Stimulated activated naive CD8-positive, alpha-beta T cell treated with anti-CD3 and anti-CD28 coated beads, Interleukin-15, Interleukin-2, amounts not matched to agents 100 ng/mL and 50 ng/mL, for 24 hours (primary cell): Measurements from ENCODE around the gene FARP1.
"Not testable (repeated sequence)": the region's sequence is repeated elsewhere in the genome, so short reads cannot be mapped to it uniquely, and the experiment has no call there.

Experiments
- H3K27ac Mint-ChIP-seq: one replicate; pipeline ENCODE4 v1.8.0; 2021; ENCODE audit warnings: mild to moderate bottlenecking, mixed read lengths
- H3K27me3 Mint-ChIP-seq: one replicate; pipeline ENCODE4 v1.8.0; 2021; ENCODE audit warnings: mixed read lengths
- H3K36me3 Mint-ChIP-seq: one replicate; pipeline ENCODE4 v1.8.0; 2021; ENCODE audit warnings: low read depth, mixed read lengths
- H3K4me1 Mint-ChIP-seq: one replicate; pipeline ENCODE4 v1.8.0; 2021; ENCODE audit warnings: low read depth, mixed read lengths
- H3K4me3 Mint-ChIP-seq: one replicate; pipeline ENCODE4 v1.8.0; 2021; ENCODE audit warnings: mild to moderate bottlenecking, mixed read lengths
- H3K9me3 Mint-ChIP-seq: one replicate; pipeline ENCODE4 v1.8.0; 2021; ENCODE audit warnings: mixed read lengths

The FARP1 gene

GRCh38 chr13:98366443-98366842, 223.5 kb downstream of the FARP1 start:
- Mint-ChIP-seq H3K27me3 (peaks cover 4% of the 10 kb centered on the region), H3K4me3 (no peak overlapping the region), H3K4me1 (no peaks in the 10 kb centered on the region), H3K27ac (no peak overlapping the region), H3K9me3 (no peaks in the 10 kb centered on the region), H3K36me3 (no peaks in the 10 kb centered on the region)

- no peaks in the 10 kb centered on the region for H3K9me3 Mint-ChIP-seq
- no peak overlapping the region for H3K27ac Mint-ChIP-seq
- no peak overlapping the region for H3K4me3 Mint-ChIP-seq
- no peaks in the 10 kb centered on the region for H3K4me1 Mint-ChIP-seq
- peaks cover 4% of the 10 kb centered on the region for H3K27me3 Mint-ChIP-seq
- no peaks in the 10 kb centered on the region for H3K36me3 Mint-ChIP-seq
Measured at GRCh38 chr13:98366959-98367358, 224.1 kb downstream of the FARP1 start.

GRCh38 chr13:98368019-98368418, 225.1 kb downstream of the FARP1 start:
- Mint-ChIP-seq H3K27ac (no peak overlapping the region), H3K4me1 (no peaks in the 10 kb centered on the region), H3K4me3 (no peak overlapping the region), H3K9me3 (no peaks in the 10 kb centered on the region), H3K36me3 (no peaks in the 10 kb centered on the region), H3K27me3 (peaks cover 4% of the 10 kb centered on the region)

GRCh38 chr13:98369520-98369919, 226.6 kb downstream of the FARP1 start:
- H3K9me3 Mint-ChIP-seq, result not testable (repeated sequence)

GRCh38 chr13:98370261-98370660, 227.4 kb downstream of the FARP1 start:
- Mint-ChIP-seq H3K27ac (no peak overlapping the region), H3K27me3 (peaks cover 4% of the 10 kb centered on the region), H3K4me1 (no peaks in the 10 kb centered on the region), H3K4me3 (no peak overlapping the region), H3K36me3 (no peaks in the 10 kb centered on the region), H3K9me3 (no peaks in the 10 kb centered on the region)

More at GRCh38 chr13:98369520-98369919, 226.6 kb downstream of the FARP1 start:
- not testable (repeated sequence) for H3K4me3 Mint-ChIP-seq, H3K27me3 Mint-ChIP-seq, H3K36me3 Mint-ChIP-seq, H3K4me1 Mint-ChIP-seq, H3K27ac Mint-ChIP-seq

GRCh38 chr13:98370806-98371515, 228.1 kb downstream of the FARP1 start:
- Mint-ChIP-seq H3K27ac (no peak overlapping the region), H3K4me1 (no peaks in the 10 kb centered on the region), H3K4me3 (no peak overlapping the region), H3K9me3 (no peaks in the 10 kb centered on the region), H3K27me3 (peaks cover 4% of the 10 kb centered on the region), H3K36me3 (no peaks in the 10 kb centered on the region)

GRCh38 chr13:98371516-98372023, 228.7 kb downstream of the FARP1 start:
- Mint-ChIP-seq H3K4me1 (no peaks in the 10 kb centered on the region), H3K36me3 (no peaks in the 10 kb centered on the region), H3K27ac (no peak overlapping the region), H3K9me3 (no peaks in the 10 kb centered on the region), H3K27me3 (peaks cover 4% of the 10 kb centered on the region), H3K4me3 (no peak overlapping the region)

- no peaks in the 10 kb centered on the region for H3K36me3 Mint-ChIP-seq
Measured at GRCh38 chr13:98372876-98373275, 230.0 kb downstream of the FARP1 start.

GRCh38 chr13:98374750-98375149, 231.9 kb downstream of the FARP1 start:
- H3K4me1 Mint-ChIP-seq, result no peaks in the 10 kb centered on the region

More at GRCh38 chr13:98372876-98373275, 230.0 kb downstream of the FARP1 start:
- peaks cover 3% of the 10 kb centered on the region for H3K9me3 Mint-ChIP-seq
- H3K4me1 Mint-ChIP-seq, result no peaks in the 10 kb centered on the region
- no peak overlapping the region for H3K27ac Mint-ChIP-seq
- H3K4me3 Mint-ChIP-seq, result no peak overlapping the region
- peaks cover 4% of the 10 kb centered on the region for H3K27me3 Mint-ChIP-seq

GRCh38 chr13:98377635-98378378, 234.9 kb downstream of the FARP1 start:
- Mint-ChIP-seq H3K36me3 (no peaks in the 10 kb centered on the region), H3K27ac (no peak overlapping the region), H3K9me3 (peaks cover 3% of the 10 kb centered on the region), H3K4me3 (no peak overlapping the region), H3K27me3 (peaks cover 1% of the 10 kb centered on the region), H3K4me1 (no peaks in the 10 kb centered on the region)

More at GRCh38 chr13:98374750-98375149, 231.9 kb downstream of the FARP1 start:
- H3K9me3 Mint-ChIP-seq, result peaks cover 3% of the 10 kb centered on the region
- no peaks in the 10 kb centered on the region for H3K36me3 Mint-ChIP-seq
- no peak overlapping the region for H3K4me3 Mint-ChIP-seq
- no peak overlapping the region for H3K27ac Mint-ChIP-seq
- peaks cover 2% of the 10 kb centered on the region for H3K27me3 Mint-ChIP-seq

GRCh38 chr13:98384739-98385138, 241.8 kb downstream of the FARP1 start:
- Mint-ChIP-seq H3K4me3 (no peak overlapping the region), H3K4me1 (no peaks in the 10 kb centered on the region), H3K27me3 (peaks cover 12% of the 10 kb centered on the region), H3K36me3 (no peaks in the 10 kb centered on the region), H3K27ac (no peak overlapping the region), H3K9me3 (no peaks in the 10 kb centered on the region)

GRCh38 chr13:98385606-98386005, 242.7 kb downstream of the FARP1 start:
- no peaks in the 10 kb centered on the region for H3K36me3 Mint-ChIP-seq
- H3K27ac Mint-ChIP-seq, result no peak overlapping the region
- no peaks in the 10 kb centered on the region for H3K4me1 Mint-ChIP-seq
- no peaks in the 10 kb centered on the region for H3K9me3 Mint-ChIP-seq
- peaks cover 12% of the 10 kb centered on the region for H3K27me3 Mint-ChIP-seq
- no peak overlapping the region for H3K4me3 Mint-ChIP-seq

- H3K4me3 Mint-ChIP-seq, result no peak overlapping the region
- H3K9me3 Mint-ChIP-seq, result no peaks in the 10 kb centered on the region
- no peaks in the 10 kb centered on the region for H3K36me3 Mint-ChIP-seq
- no peak overlapping the region for H3K27ac Mint-ChIP-seq
- H3K4me1 Mint-ChIP-seq, result no peaks in the 10 kb centered on the region
- H3K27me3 Mint-ChIP-seq, result peaks cover 12% of the 10 kb centered on the region
Measured at GRCh38 chr13:98386637-98387036, 243.7 kb downstream of the FARP1 start.

GRCh38 chr13:98389319-98389718, 246.4 kb downstream of the FARP1 start:
- Mint-ChIP-seq H3K4me1 (no peaks in the 10 kb centered on the region), H3K27me3 (peaks cover 6% of the 10 kb centered on the region), H3K27ac (no peak overlapping the region), H3K4me3 (no peak overlapping the region), H3K9me3 (no peaks in the 10 kb centered on the region), H3K36me3 (no peaks in the 10 kb centered on the region)

GRCh38 chr13:98390086-98390715, 247.3 kb downstream of the FARP1 start:
- Mint-ChIP-seq H3K27ac (no peak overlapping the region), H3K9me3 (no peaks in the 10 kb centered on the region), H3K4me1 (no peaks in the 10 kb centered on the region), H3K4me3 (no peak overlapping the region), H3K27me3 (no peaks in the 10 kb centered on the region), H3K36me3 (no peaks in the 10 kb centered on the region)
